GM23338 (cell line): ENCODE data around the gene R3HCC1L. TPM values are rescaled to one million over a fixed set of nuclear protein-coding genes. Genes with fewer than 3 reads are reported as not detected.

ENCODE experiments used
- ATAC-seq: fragments of 200-7000 bp; cut with Tn5 transposase; 3 replicates; pipeline ENCODE4 v1.9.1; 2020
- DNase-seq: peaks from one replicate; pipeline ENCODE4 v3.0.0-alpha.2; 2015; ENCODE audit warnings: low spot score
- H2AFZ ChIP-seq: fragments of 200-600 bp; sonication (generic); 2 replicates; pipeline ENCODE4 v1.8.0; 2016; ENCODE audit warnings: antibody characterized with exemption, mild to moderate bottlenecking, moderate library complexity
- H3F3A ChIP-seq: fragments of 200-600 bp; sonication (generic); replicated peaks from 2 replicates; pipeline ENCODE4 v1.8.0; 2017; ENCODE audit warnings: antibody characterized with exemption, mixed run types, low read depth
- H3K27ac ChIP-seq: fragments of 200-600 bp; sonication (generic); 2 replicates; pipeline ENCODE4 v1.6.1; 2016; ENCODE audit warnings: low read depth
- H3K27me3 ChIP-seq: fragments of 200-600 bp; sonication (generic); 2 replicates; pipeline ENCODE4 v1.8.0; 2016; ENCODE audit warnings: mild to moderate bottlenecking, mixed run types, moderate library complexity; ENCODE audit not compliant: insufficient read depth
- H3K36me3 ChIP-seq: fragments of 200-600 bp; sonication (generic); 2 replicates; pipeline ENCODE4 v1.8.0; 2016; ENCODE audit warnings: mild to moderate bottlenecking; ENCODE audit not compliant: insufficient read depth
- H3K4me1 ChIP-seq: fragments of 200-600 bp; sonication (generic); 2 replicates; pipeline ENCODE4 v1.8.0; 2016; ENCODE audit warnings: mild to moderate bottlenecking, moderate library complexity; ENCODE audit not compliant: insufficient read depth
- H3K4me2 ChIP-seq: fragments of 200-600 bp; sonication (generic); 2 replicates; pipeline ENCODE4 v1.7.1; 2017; ENCODE audit warnings: mixed run types
- H3K4me3 ChIP-seq: fragments of 200-600 bp; sonication (generic); 2 replicates; pipeline ENCODE4 v1.6.1; 2016; ENCODE audit warnings: mixed run types
- H3K79me2 ChIP-seq: fragments of 200-600 bp; sonication (generic); replicated peaks from 2 replicates; pipeline ENCODE4 v1.8.0; 2017; ENCODE audit warnings: mild to moderate bottlenecking; ENCODE audit not compliant: insufficient read depth
- H3K9me2 ChIP-seq: fragments of 200-600 bp; sonication (generic); 2 replicates; pipeline ENCODE4 v1.8.0; 2017; ENCODE audit not compliant: insufficient read depth
- H4K20me1 ChIP-seq: fragments of 200-600 bp; sonication (generic); replicated peaks from 2 replicates; pipeline ENCODE4 v1.8.0; 2017; ENCODE audit warnings: mild to moderate bottlenecking; ENCODE audit not compliant: insufficient read depth
- H3K27ac Mint-ChIP-seq: 2 replicates; pipeline ENCODE4 v1.8.0; 2020; ENCODE audit warnings: inconsistent platforms, mild to moderate bottlenecking, moderate library complexity, mixed read lengths
- H3K27me3 Mint-ChIP-seq: 3 replicates; pipeline ENCODE4 v1.8.0; 2022; ENCODE audit warnings: low read depth, mild to moderate bottlenecking, moderate library complexity, mixed read lengths, inconsistent platforms; ENCODE audit not compliant: insufficient read depth, poor library complexity
- H3K36me3 Mint-ChIP-seq: 3 replicates; pipeline ENCODE4 v1.8.0; 2021; ENCODE audit warnings: low read depth, mild to moderate bottlenecking, inconsistent platforms, moderate library complexity, mixed read lengths
- H3K4me1 Mint-ChIP-seq: 3 replicates; pipeline ENCODE4 v1.8.0; 2020; ENCODE audit warnings: mild to moderate bottlenecking, inconsistent platforms, mixed read lengths
- H3K4me3 Mint-ChIP-seq: 3 replicates; pipeline ENCODE4 v1.8.0; 2021; ENCODE audit warnings: moderate library complexity, mild to moderate bottlenecking, inconsistent platforms, mixed read lengths
- H3K9me3 Mint-ChIP-seq: 3 replicates; pipeline ENCODE4 v1.8.0; 2020; ENCODE audit warnings: moderate library complexity, mild to moderate bottlenecking, inconsistent platforms, mixed read lengths
- CREB1 ChIP-seq: fragments of 250-450 bp; sonication (Bioruptor Pico); IDR thresholded peaks from 2 replicates; pipeline ENCODE4 v1.5.0; 2020; ENCODE audit warnings: low read depth, mild to moderate bottlenecking, moderate library complexity
- EZH2 ChIP-seq: fragments of 200-600 bp; sonication (generic); IDR thresholded peaks from one replicate; pipeline ENCODE4 v1.8.0; 2017; ENCODE audit warnings: antibody characterized with exemption, mild to moderate bottlenecking, low read depth; ENCODE audit not compliant: unreplicated experiment
- JUNB ChIP-seq: IDR thresholded peaks from one replicate; pipeline ENCODE4 v1.6.1; 2016; ENCODE audit warnings: antibody characterized with exemption; ENCODE audit not compliant: unreplicated experiment
- NANOG ChIP-seq: IDR thresholded peaks from 2 replicates; pipeline ENCODE4 v1.6.1; 2016; ENCODE audit warnings: antibody characterized with exemption, borderline replicate concordance
- POLR2AphosphoS5 ChIP-seq: IDR thresholded peaks from 2 replicates; pipeline ENCODE4 v1.6.1; 2016; ENCODE audit warnings: antibody characterized with exemption, low read depth
- STAT1 ChIP-seq: IDR thresholded peaks from one replicate; pipeline ENCODE4 v1.6.1; 2016; ENCODE audit warnings: antibody characterized with exemption; ENCODE audit not compliant: unreplicated experiment
- ZNF114 ChIP-seq: fragments of 250-450 bp; sonication (Bioruptor Pico); IDR thresholded peaks from 2 replicates; pipeline ENCODE4 v1.5.0; 2020; ENCODE audit warnings: mild to moderate bottlenecking, moderate library complexity
- ZNF331 ChIP-seq: fragments of 250-450 bp; sonication (Bioruptor Pico); IDR thresholded peaks from 2 replicates; pipeline ENCODE4 v1.5.0; 2020; ENCODE audit warnings: low read depth, mild to moderate bottlenecking, moderate library complexity
- polyA plus RNA-seq: library from polyadenylated mRNA; unstranded; fragments of >200 nt; fragmentation: Nextera tagmentation; extraction: Ambion mirVana; gene quantifications from 2 replicates; pipeline ENCODE4 v1.2.1, GENCODE V29; 2016
- total RNA-seq: library from RNA; depleted of rRNA; stranded (reverse); fragments of >200 nt; shearing (Covaris generic); gene quantifications from 2 replicates; pipeline ENCODE4 v1.2.3, GENCODE V29; 2014
- TF ChIP-seq, protein P1 (sequence below): fragments of 250-450 bp; sonication (Bioruptor Pico); IDR thresholded peaks from 2 replicates; pipeline ENCODE4 v1.5.0; 2020; ENCODE audit warnings: mild to moderate bottlenecking, moderate library complexity
- TF ChIP-seq, protein P2 (sequence below): IDR thresholded peaks from one replicate; pipeline ENCODE4 v1.6.1; 2018; ENCODE audit warnings: antibody characterized with exemption; ENCODE audit not compliant: unreplicated experiment

The R3HCC1L gene
- total and polyA plus RNA-seq, 2 experiments from 2014 or later: 9.3 to 15.8 TPM

DNA sequence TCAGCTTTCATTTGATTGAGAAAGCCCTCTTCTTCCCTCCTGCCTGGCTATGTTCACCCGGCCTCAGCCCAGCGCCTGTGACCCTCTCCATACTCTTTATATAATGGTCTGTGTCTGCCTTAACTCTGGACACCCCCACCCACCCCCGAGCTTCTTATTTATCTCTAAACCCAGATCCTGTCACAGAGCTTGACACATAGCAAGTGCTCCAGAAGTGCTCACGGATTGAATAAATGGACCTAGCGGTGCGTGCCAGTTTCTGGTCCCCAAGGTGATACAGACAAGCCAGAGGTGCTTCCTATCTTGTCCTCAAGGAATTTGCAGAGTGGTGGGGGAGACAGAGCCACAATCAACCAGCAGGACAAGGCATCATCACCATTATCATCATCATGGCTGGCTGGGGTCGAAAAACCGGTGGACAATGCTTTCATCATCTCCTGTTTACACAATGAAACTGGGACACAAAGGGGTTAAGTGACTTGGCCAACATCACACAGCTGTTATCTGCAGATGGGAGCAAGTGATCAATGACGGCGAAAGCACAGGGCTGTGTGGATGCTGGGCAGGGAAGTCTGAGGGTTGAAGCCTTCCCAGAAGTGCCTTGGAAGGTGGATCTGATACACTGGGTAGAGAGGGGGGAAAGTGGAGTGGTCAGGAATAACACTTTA is 135.8 kb downstream of the R3HCC1L start:
- peaks cover 10% of the 10 kb centered on the region for H3K4me1 ChIP-seq
- DNase-seq (no peak), ATAC-seq (no peak)
- H2AFZ ChIP-seq: no peak overlapping the region
- H3K27ac ChIP-seq: no peak overlapping the region
- H3F3A ChIP-seq: no peaks in the 10 kb centered on the region
- H3K4me3 ChIP-seq: no peak overlapping the region
- no peak overlapping the region; the same call in 1 of the 2 replicates for H3K4me2 ChIP-seq
- H3K27me3 ChIP-seq: peaks cover 11% of the 10 kb centered on the region; the same call in 1 of the 2 replicates
- H3K79me2 ChIP-seq: no peaks in the 10 kb centered on the region
- peaks cover 8% of the 10 kb centered on the region; the same call in 1 of the 2 replicates for H3K9me2 ChIP-seq
- no peaks in the 10 kb centered on the region for H3K36me3 ChIP-seq
- no peaks in the 10 kb centered on the region for H3K36me3 Mint-ChIP-seq
- H3K4me3 Mint-ChIP-seq: no peak overlapping the region
- TF ChIP-seq EZH2 (no peak), CREB1 (CRISPR knock-in tag) (no peak), POLR2AphosphoS5 (no peak), STAT1 (no peak), ZNF331 (no peak), JUNB (no peak), NANOG (no peak), ZNF114 (CRISPR knock-in tag) (no peak)
- TF ChIP-seq, protein P1, sequence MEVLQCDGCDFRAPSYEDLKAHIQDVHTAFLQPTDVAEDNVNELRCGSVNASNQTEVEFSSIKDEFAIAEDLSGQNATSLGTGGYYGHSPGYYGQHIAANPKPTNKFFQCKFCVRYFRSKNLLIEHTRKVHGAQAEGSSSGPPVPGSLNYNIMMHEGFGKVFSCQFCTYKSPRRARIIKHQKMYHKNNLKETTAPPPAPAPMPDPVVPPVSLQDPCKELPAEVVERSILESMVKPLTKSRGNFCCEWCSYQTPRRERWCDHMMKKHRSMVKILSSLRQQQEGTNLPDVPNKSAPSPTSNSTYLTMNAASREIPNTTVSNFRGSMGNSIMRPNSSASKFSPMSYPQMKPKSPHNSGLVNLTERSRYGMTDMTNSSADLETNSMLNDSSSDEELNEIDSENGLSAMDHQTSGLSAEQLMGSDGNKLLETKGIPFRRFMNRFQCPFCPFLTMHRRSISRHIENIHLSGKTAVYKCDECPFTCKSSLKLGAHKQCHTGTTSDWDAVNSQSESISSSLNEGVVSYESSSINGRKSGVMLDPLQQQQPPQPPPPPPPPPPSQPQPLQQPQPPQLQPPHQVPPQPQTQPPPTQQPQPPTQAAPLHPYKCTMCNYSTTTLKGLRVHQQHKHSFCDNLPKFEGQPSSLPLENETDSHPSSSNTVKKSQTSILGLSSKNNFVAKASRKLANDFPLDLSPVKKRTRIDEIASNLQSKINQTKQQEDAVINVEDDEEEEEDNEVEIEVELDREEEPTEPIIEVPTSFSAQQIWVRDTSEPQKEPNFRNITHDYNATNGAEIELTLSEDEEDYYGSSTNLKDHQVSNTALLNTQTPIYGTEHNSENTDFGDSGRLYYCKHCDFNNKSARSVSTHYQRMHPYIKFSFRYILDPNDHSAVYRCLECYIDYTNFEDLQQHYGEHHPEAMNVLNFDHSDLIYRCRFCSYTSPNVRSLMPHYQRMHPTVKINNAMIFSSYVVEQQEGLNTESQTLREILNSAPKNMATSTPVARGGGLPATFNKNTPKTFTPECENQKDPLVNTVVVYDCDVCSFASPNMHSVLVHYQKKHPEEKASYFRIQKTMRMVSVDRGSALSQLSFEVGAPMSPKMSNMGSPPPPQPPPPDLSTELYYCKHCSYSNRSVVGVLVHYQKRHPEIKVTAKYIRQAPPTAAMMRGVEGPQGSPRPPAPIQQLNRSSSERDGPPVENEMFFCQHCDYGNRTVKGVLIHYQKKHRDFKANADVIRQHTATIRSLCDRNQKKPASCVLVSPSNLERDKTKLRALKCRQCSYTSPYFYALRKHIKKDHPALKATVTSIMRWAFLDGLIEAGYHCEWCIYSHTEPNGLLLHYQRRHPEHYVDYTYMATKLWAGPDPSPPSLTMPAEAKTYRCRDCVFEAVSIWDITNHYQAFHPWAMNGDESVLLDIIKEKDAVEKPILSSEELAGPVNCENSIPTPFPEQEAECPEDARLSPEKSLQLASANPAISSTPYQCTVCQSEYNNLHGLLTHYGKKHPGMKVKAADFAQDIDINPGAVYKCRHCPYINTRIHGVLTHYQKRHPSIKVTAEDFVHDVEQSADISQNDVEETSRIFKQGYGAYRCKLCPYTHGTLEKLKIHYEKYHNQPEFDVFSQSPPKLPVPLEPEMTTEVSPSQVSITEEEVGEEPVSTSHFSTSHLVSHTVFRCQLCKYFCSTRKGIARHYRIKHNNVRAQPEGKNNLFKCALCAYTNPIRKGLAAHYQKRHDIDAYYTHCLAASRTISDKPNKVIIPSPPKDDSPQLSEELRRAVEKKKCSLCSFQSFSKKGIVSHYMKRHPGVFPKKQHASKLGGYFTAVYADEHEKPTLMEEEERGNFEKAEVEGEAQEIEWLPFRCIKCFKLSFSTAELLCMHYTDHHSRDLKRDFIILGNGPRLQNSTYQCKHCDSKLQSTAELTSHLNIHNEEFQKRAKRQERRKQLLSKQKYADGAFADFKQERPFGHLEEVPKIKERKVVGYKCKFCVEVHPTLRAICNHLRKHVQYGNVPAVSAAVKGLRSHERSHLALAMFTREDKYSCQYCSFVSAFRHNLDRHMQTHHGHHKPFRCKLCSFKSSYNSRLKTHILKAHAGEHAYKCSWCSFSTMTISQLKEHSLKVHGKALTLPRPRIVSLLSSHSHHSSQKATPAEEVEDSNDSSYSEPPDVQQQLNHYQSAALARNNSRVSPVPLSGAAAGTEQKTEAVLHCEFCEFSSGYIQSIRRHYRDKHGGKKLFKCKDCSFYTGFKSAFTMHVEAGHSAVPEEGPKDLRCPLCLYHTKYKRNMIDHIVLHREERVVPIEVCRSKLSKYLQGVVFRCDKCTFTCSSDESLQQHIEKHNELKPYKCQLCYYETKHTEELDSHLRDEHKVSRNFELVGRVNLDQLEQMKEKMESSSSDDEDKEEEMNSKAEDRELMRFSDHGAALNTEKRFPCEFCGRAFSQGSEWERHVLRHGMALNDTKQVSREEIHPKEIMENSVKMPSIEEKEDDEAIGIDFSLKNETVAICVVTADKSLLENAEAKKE: no peak
- TF ChIP-seq, protein P2, sequence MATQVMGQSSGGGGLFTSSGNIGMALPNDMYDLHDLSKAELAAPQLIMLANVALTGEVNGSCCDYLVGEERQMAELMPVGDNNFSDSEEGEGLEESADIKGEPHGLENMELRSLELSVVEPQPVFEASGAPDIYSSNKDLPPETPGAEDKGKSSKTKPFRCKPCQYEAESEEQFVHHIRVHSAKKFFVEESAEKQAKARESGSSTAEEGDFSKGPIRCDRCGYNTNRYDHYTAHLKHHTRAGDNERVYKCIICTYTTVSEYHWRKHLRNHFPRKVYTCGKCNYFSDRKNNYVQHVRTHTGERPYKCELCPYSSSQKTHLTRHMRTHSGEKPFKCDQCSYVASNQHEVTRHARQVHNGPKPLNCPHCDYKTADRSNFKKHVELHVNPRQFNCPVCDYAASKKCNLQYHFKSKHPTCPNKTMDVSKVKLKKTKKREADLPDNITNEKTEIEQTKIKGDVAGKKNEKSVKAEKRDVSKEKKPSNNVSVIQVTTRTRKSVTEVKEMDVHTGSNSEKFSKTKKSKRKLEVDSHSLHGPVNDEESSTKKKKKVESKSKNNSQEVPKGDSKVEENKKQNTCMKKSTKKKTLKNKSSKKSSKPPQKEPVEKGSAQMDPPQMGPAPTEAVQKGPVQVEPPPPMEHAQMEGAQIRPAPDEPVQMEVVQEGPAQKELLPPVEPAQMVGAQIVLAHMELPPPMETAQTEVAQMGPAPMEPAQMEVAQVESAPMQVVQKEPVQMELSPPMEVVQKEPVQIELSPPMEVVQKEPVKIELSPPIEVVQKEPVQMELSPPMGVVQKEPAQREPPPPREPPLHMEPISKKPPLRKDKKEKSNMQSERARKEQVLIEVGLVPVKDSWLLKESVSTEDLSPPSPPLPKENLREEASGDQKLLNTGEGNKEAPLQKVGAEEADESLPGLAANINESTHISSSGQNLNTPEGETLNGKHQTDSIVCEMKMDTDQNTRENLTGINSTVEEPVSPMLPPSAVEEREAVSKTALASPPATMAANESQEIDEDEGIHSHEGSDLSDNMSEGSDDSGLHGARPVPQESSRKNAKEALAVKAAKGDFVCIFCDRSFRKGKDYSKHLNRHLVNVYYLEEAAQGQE: no peak
- peaks cover 40% of the 10 kb centered on the region for H3K4me1 Mint-ChIP-seq
- H3K27me3 Mint-ChIP-seq: peaks cover 15% of the 10 kb centered on the region
- no peak overlapping the region for H3K27ac Mint-ChIP-seq
- no peaks in the 10 kb centered on the region for H4K20me1 ChIP-seq
- no peaks in the 10 kb centered on the region for H3K9me3 Mint-ChIP-seq
